HG03575 (cell line): ENCODE results near the gene MFSD6.

Experiments
- ATAC-seq: cut with Tn5 transposase; IDR thresholded peaks from one replicate; pipeline ENCODE4 v1.9.1; 2021; ENCODE audit not compliant: unreplicated experiment, insufficient number of reproducible peaks, low FRiP score; ENCODE audit errors: extremely low read depth

MFSD6 gene

GRCh38 chr2:190513877-190514276 is 105.7 kb downstream of the MFSD6 start:
- ATAC-seq, result no peak

- ATAC-seq, result no peak
These were observed 106.5 kb downstream of the MFSD6 start for GRCh38 chr2:190514676-190515075.

GRCh38 chr2:190515687-190516086 is 107.5 kb downstream of the MFSD6 start:
- ATAC-seq, result no peak

GRCh38 chr2:190517468-190517867 is 109.3 kb downstream of the MFSD6 start:
- ATAC-seq, result no peak

GRCh38 chr2:190519975-190520767 is 112.0 kb downstream of the MFSD6 start:
- ATAC-seq, result no peak

- ATAC-seq, result no peak
These were observed 116.8 kb downstream of the MFSD6 start for GRCh38 chr2:190524928-190525327.

- no peak for ATAC-seq
These were observed 118.1 kb downstream of the MFSD6 start for GRCh38 chr2:190526105-190526750.

GRCh38 chr2:190527214-190527613 is 119.1 kb downstream of the MFSD6 start:
- no peak for ATAC-seq

- ATAC-seq, result no peak
These were observed 119.8 kb downstream of the MFSD6 start for GRCh38 chr2:190527918-190528317.

GRCh38 chr2:190528521-190529001 is 120.4 kb downstream of the MFSD6 start:
- no peak for ATAC-seq

- ATAC-seq, result no peak
These were observed 121.5 kb downstream of the MFSD6 start for GRCh38 chr2:190529486-190530247.

GRCh38 chr2:190530248-190530900 is 122.2 kb downstream of the MFSD6 start:
- no peak for ATAC-seq

- ATAC-seq, result no peak
These were observed 124.4 kb downstream of the MFSD6 start for GRCh38 chr2:190532581-190532980.

- ATAC-seq, result no peak
These were observed 125.2 kb downstream of the MFSD6 start for GRCh38 chr2:190533175-190533967.

GRCh38 chr2:190533968-190534309 is 125.8 kb downstream of the MFSD6 start:
- no peak for ATAC-seq

GRCh38 chr2:190534310-190535120 is 126.4 kb downstream of the MFSD6 start, which contains the start of gene NEMP2:
TSS of gene NEMP2 (minus strand) at chr2:190534722. CDS start at chr2:190534655, 67 bp downstream.
- ATAC-seq, result peak; percentile 26

- no peak for ATAC-seq
These were observed 126.9 kb downstream of the MFSD6 start for GRCh38 chr2:190535121-190535439.

GRCh38 chr2:190535586-190535985 is 127.4 kb downstream of the MFSD6 start:
- no peak for ATAC-seq
